HepG2 (cell line): ENCODE data around the gene NUDT2. TPM values are rescaled to one million over a fixed set of nuclear protein-coding genes. Genes with fewer than 3 reads are reported as not detected.

Experiments used
- ATAC-seq: fragments of 200-7000 bp; cut with Tn5 transposase; 3 replicates; pipeline ENCODE4 v1.9.1; 2020; ENCODE audit warnings: mild to moderate bottlenecking, moderate library complexity
- BruUV-seq: library from RNA; stranded (reverse); fragments of 400-500 nt; replicated peaks from 2 replicates; lab custom pipeline; 2021; lab: Mats Ljungman, UMichigan
- CTCF ChIA-PET: fragments of 300-600 bp; formaldehyde crosslinking; extraction: SDS; loops from one replicate; lab custom pipeline; 2021; ENCODE audit warnings: low total read pairs, inconsistent platforms, low intra/inter-chr PET ratio; lab: Yijun Ruan, JAX
- POLR2A ChIA-PET: fragments of 350-600 bp; sonication (Branson Sonifier 250); formaldehyde crosslinking; loops from one replicate; lab custom pipeline; 2020; ENCODE audit warnings: antibody characterized with exemption, inconsistent platforms; lab: Yijun Ruan, JAX
- DNase-seq: peaks from one replicate; pipeline ENCODE4 v3.0.0-alpha.2; 2015; ENCODE audit warnings: low spot score
- FAIRE-seq: peaks from 3 replicates; lab custom pipeline; 2011; peaks lifted over from hg19 to GRCh38; lab: Jason Lieb, UNC
- H2AFZ ChIP-seq: one replicate; pipeline ENCODE4 v1.6.1; 2011; ENCODE audit warnings: low read length, inconsistent platforms
- H3K27ac ChIP-seq: fragments of 300-600 bp; 3 replicates; pipeline ENCODE4 v1.8.0; 2011; ENCODE audit warnings: mixed run types, mild to moderate bottlenecking, mixed read lengths, low read length, inconsistent platforms; ENCODE audit not compliant: insufficient read depth; ENCODE audit errors: extremely low read length
- H3K27me3 ChIP-seq, 2 experiments: fragments of 200-600 bp in 1 of 2; 2 replicates in 1 of 2; 3 replicates in 1 of 2; pipeline versions ENCODE4 v1.6.0 to v1.8.0; 2011; ENCODE audit warnings: low read length in 2 of 2, mild to moderate bottlenecking in 2 of 2, moderate library complexity in 2 of 2, inconsistent platforms in 1 of 2; ENCODE audit not compliant: insufficient read depth in 2 of 2, control insufficient read depth in 1 of 2
- H3K36me3 ChIP-seq, 2 experiments: fragments of 200-600 bp in 1 of 2; replicated peaks in 1 of 2; 2 replicates in 1 of 2; 3 replicates in 1 of 2; pipeline versions ENCODE4 v1.5.1 to v1.8.0; 2011; ENCODE audit warnings: low read length in 2 of 2, inconsistent platforms in 1 of 2; ENCODE audit not compliant: insufficient read depth in 2 of 2, control insufficient read depth in 1 of 2
- H3K4me1 ChIP-seq: 2 replicates; pipeline ENCODE4 v1.5.1; 2012; ENCODE audit warnings: low read length, inconsistent platforms; ENCODE audit not compliant: insufficient read depth
- H3K4me2 ChIP-seq: 2 replicates; pipeline ENCODE4 v1.6.0; 2011; ENCODE audit warnings: low read depth, low read length, inconsistent platforms
- H3K4me3 ChIP-seq, 3 experiments: fragments of 200-600 bp in 1 of 3; sonication (generic), shearing (Covaris generic) in 1 of 3; replicated peaks in 1 of 3; 2 replicates each; pipeline ENCODE4 v1.5.1; 2011 to 2016; ENCODE audit warnings: low read length in 3 of 3, inconsistent platforms in 2 of 3, low read depth in 2 of 3, mild to moderate bottlenecking in 2 of 3, control low read depth in 1 of 3, mixed read lengths in 1 of 3; ENCODE audit not compliant: insufficient read depth in 1 of 3
- H3K79me2 ChIP-seq: one replicate; pipeline ENCODE4 v1.6.1; 2011; ENCODE audit warnings: low read length, inconsistent platforms; ENCODE audit not compliant: insufficient read depth
- H3K9ac ChIP-seq: 2 replicates; pipeline ENCODE4 v1.6.0; 2011; ENCODE audit warnings: mild to moderate bottlenecking, low read depth, low read length, inconsistent platforms; ENCODE audit not compliant: insufficient read depth
- H3K9me3 ChIP-seq: 2 replicates; pipeline ENCODE4 v1.5.1; 2012; ENCODE audit warnings: mild to moderate bottlenecking, low read length
- H4K20me1 ChIP-seq: 2 replicates; pipeline ENCODE4 v1.6.0; 2011; ENCODE audit warnings: inconsistent platforms, mild to moderate bottlenecking, low read length, moderate library complexity; ENCODE audit not compliant: insufficient read depth
- BHLHE40 ChIP-seq: IDR thresholded peaks from 2 replicates; pipeline ENCODE4 v1.6.1; 2011; ENCODE audit warnings: low read length, improper control_type of control experiment
- CERS6 ChIP-seq: sonication (generic); formaldehyde crosslinking; IDR thresholded peaks from 2 replicates; pipeline ENCODE4 v1.5.0; 2020; ENCODE audit warnings: missing genetic modification reagents
- ESRRA ChIP-seq: sonication (generic); formaldehyde crosslinking; IDR thresholded peaks from 2 replicates; pipeline ENCODE4 v1.5.1; 2020; ENCODE audit warnings: mild to moderate bottlenecking, low read depth, missing genetic modification reagents
- GRHL1 ChIP-seq: sonication (generic); formaldehyde crosslinking; conservative IDR thresholded peaks from 2 replicates; pipeline ENCODE4 v1.8.0; 2022; ENCODE audit warnings: missing genetic modification reagents
- HNRNPL ChIP-seq: fragments of 200-400 bp; formaldehyde crosslinking; IDR thresholded peaks from 2 replicates; pipeline ENCODE4 v1.6.1; 2017; ENCODE audit warnings: mild to moderate bottlenecking, low read depth, low read length
- HNRNPLL ChIP-seq: fragments of 200-400 bp; formaldehyde crosslinking; IDR thresholded peaks from 2 replicates; pipeline ENCODE4 v1.6.1; 2017; ENCODE audit warnings: mild to moderate bottlenecking, low read depth, low read length; ENCODE audit not compliant: poor library complexity, severe bottlenecking
- MBD4 ChIP-seq: IDR thresholded peaks from 2 replicates; pipeline ENCODE4 v1.6.1; 2012; ENCODE audit warnings: low read length, inconsistent platforms, borderline replicate concordance
- MXD1 ChIP-seq: sonication (generic); formaldehyde crosslinking; IDR thresholded peaks from 2 replicates; pipeline ENCODE4 v1.4.0; 2020; ENCODE audit warnings: mild to moderate bottlenecking, missing genetic modification reagents
- SNAI1 ChIP-seq: sonication (generic); formaldehyde crosslinking; IDR thresholded peaks from 2 replicates; pipeline ENCODE4 v1.5.0; 2020; ENCODE audit warnings: mild to moderate bottlenecking, missing genetic modification reagents, borderline replicate concordance
- ZNF121 ChIP-seq: sonication (generic); formaldehyde crosslinking; IDR thresholded peaks from 2 replicates; pipeline ENCODE4 v1.5.0; 2020; ENCODE audit warnings: mild to moderate bottlenecking, missing genetic modification reagents
- ZNF3 ChIP-seq: IDR thresholded peaks from 2 replicates; pipeline ENCODE4 v1.7.0; 2017; ENCODE audit warnings: inconsistent platforms
- ZNF441 ChIP-seq: sonication (generic); formaldehyde crosslinking; IDR thresholded peaks from 2 replicates; pipeline ENCODE4 v1.7.0; 2021; ENCODE audit warnings: missing genetic modification reagents, borderline replicate concordance
- ZNF543 ChIP-seq: sonication (generic); formaldehyde crosslinking; IDR thresholded peaks from 2 replicates; pipeline ENCODE4 v1.4.0; 2020; ENCODE audit warnings: mild to moderate bottlenecking, missing genetic modification reagents
- ZNF598 ChIP-seq: sonication (generic); formaldehyde crosslinking; IDR thresholded peaks from 2 replicates; pipeline ENCODE4 v1.5.1; 2020; ENCODE audit warnings: mild to moderate bottlenecking, missing genetic modification reagents, borderline replicate concordance
- ZNF615 ChIP-seq: sonication (generic); formaldehyde crosslinking; IDR thresholded peaks from 2 replicates; pipeline ENCODE4 v1.5.0; 2020; ENCODE audit warnings: mild to moderate bottlenecking, missing genetic modification reagents, borderline replicate concordance
- ZNF761 ChIP-seq: sonication (generic); formaldehyde crosslinking; conservative IDR thresholded peaks from 2 replicates; pipeline ENCODE4 v1.4.0; 2020; ENCODE audit warnings: mild to moderate bottlenecking, missing genetic modification reagents
- ZNF816 ChIP-seq: sonication (generic); formaldehyde crosslinking; IDR thresholded peaks from 2 replicates; pipeline ENCODE4 v1.8.0; 2022; ENCODE audit warnings: missing genetic modification reagents, mild to moderate bottlenecking, borderline replicate concordance
- ZNF839 ChIP-seq: sonication (generic); formaldehyde crosslinking; IDR thresholded peaks from 2 replicates; pipeline ENCODE4 v1.4.0; 2020; ENCODE audit warnings: missing genetic modification reagents, mild to moderate bottlenecking, borderline replicate concordance
- ZSCAN12 ChIP-seq: sonication (generic); formaldehyde crosslinking; IDR thresholded peaks from 2 replicates; pipeline ENCODE4 v1.9.0; 2021; ENCODE audit warnings: mild to moderate bottlenecking, missing genetic modification reagents
- WGBS: methylation state at CpG from one replicate; pipeline ENCODE4 v1.1.6; 2017; ENCODE audit warnings: low lambda C conversion rate; 5-methylcytosine and 5-hydroxymethylcytosine counted together
- in situ Hi-C: cut with HindIII; loops from 2 replicates; pipeline ENCODE4 v1.10.0; 2017; ENCODE audit warnings: low pct_unique_long_range_greater_than_20kb; ENCODE audit not compliant: extremely low pct_ligation_motif_present
- intact Hi-C: fragments of 100-400 bp; cut with micrococcal nuclease; formaldehyde crosslinking; loops from one replicate; pipeline ENCODE4 v1.10.0; 2022; ENCODE audit not compliant: unreplicated experiment
- polyA plus RNA-seq, 8 experiments: library from polyadenylated mRNA; depleted of rRNA in 3 of 8; stranded (reverse) in 7 of 8; unstranded in 1 of 8; fragments of >200 nt; fragmentation: Illumina TruSeq in 4 of 8; extraction: Trizol in 4 of 8; gene quantifications; 2 replicates each; pipeline versions ENCODE4 v1.2.1 to v1.2.3, GENCODE V29; 2011 to 2016; ENCODE audit warnings: low read depth in 4 of 8, missing spikeins in 1 of 8, mixed read lengths in 1 of 8; ENCODE audit not compliant: insufficient read depth in 1 of 8
- total RNA-seq, 5 experiments: library from RNA; depleted of rRNA; stranded (reverse); fragments of >200 nt; fragmentation: Illumina TruSeq; extraction: Trizol; gene quantifications; 2 replicates each; pipeline ENCODE4 v1.2.3, GENCODE V29; 2016; ENCODE audit warnings: low read depth in 1 of 5

Gene NUDT2
- total and polyA plus RNA-seq, 2 of the 13 experiments (the other 11 are each of a cell fraction or from before 2014, with no cell fraction given) = 19.9 to 24.6 TPM

GRCh38 chr9:34380034-34380510 is 50.7 kb downstream of the NUDT2 start (continued):
- TF ChIP-seq MXD1 (CRISPR knock-in tag) (peak; percentile 31; the same call in 1 of the 2 replicates), HNRNPL (no peak)

- H3K9ac ChIP-seq = peak overlapping the region; percentile 61; the same call in 1 of the 2 replicates
- FAIRE-seq = no peak
- CTCF ChIA-PET = interaction anchor here (7.2 kb wide), 1 partner anchor 49 kb away, joined by 143 read pairs; the partner anchor contains the start of genes KIF24 and NUDT2
- peak overlapping the region; percentile 97 for H3K4me2 ChIP-seq
- BruUV-seq = no TSS peak
- peak; percentile 66 for DNase-seq
- H2AFZ ChIP-seq = no peak overlapping the region
- H3K27ac ChIP-seq = peak overlapping the region; percentile 23
- no peaks in the 10 kb centered on the region; a peak in 1 of 5 replicates for H3K27me3 ChIP-seq
- ATAC-seq = peak; percentile 66
- H3K4me1 ChIP-seq = peaks cover 55% of the 10 kb centered on the region
- intact Hi-C loops = no loop called here
- no peaks in the 10 kb centered on the region for H4K20me1 ChIP-seq
- in situ Hi-C loops = no loop called here
- peak overlapping the region; percentile 57 to 81 (median 58); a peak in 5 of 6 replicates for H3K4me3 ChIP-seq
- WGBS = 16% methylated on average over 29 of the region's 59 CpGs
- H3K36me3 ChIP-seq = no peaks in the 10 kb centered on the region
- POLR2A ChIA-PET = interaction anchor here (0.6 to 9.2 kb wide), 8 partner anchors 23 to 1138 kb away, joined by 3 to 162 read pairs (median 5); no protein-coding TSS in a partner anchor
- no peaks in the 10 kb centered on the region for H3K9me3 ChIP-seq
- peaks cover 4% of the 10 kb centered on the region for H3K79me2 ChIP-seq
- TF ChIP-seq ZNF615 (CRISPR knock-in tag) (no peak), ZNF121 (peak; percentile 40; the same call in 1 of the 2 replicates), HNRNPLL (peak; percentile 94), ZNF816 (CRISPR knock-in tag) (no peak), MBD4 (no peak), ZNF543 (CRISPR knock-in tag) (no peak), BHLHE40 (no peak), SNAI1 (0 out of 2 replicates have a peak, but pooled peaks have one; percentile 36), ZNF839 (no peak), ZNF441 (CRISPR knock-in tag) (peak; percentile 77; the same call in 1 of the 2 replicates), GRHL1 (CRISPR knock-in tag) (no peak), CERS6 (CRISPR knock-in tag) (no peak), ZSCAN12 (CRISPR knock-in tag) (peak; percentile 93; the same call in 1 of the 2 replicates), ESRRA (no peak), ZNF3 (0 out of 2 replicates have a peak, but pooled peaks have one; percentile 43), ZNF761 (CRISPR knock-in tag) (0 out of 2 replicates have a peak, but pooled peaks have one; percentile 29), ZNF598 (CRISPR knock-in tag) (0 out of 2 replicates have a peak, but pooled peaks have one; percentile 9)
Measured at GRCh38 chr9:34380511-34381315, 51.3 kb downstream of the NUDT2 start.
